NT2/D1 (cell line): ENCODE measurements around the gene ARID1B.

Source experiments
- SUZ12 ChIP-seq: IDR thresholded peaks from 2 replicates; pipeline ENCODE4 v1.6.1; 2011; ENCODE audit not compliant: insufficient read length, insufficient read depth; ENCODE audit errors: extremely low read depth
- ZNF274 ChIP-seq: IDR thresholded peaks from 2 replicates; pipeline ENCODE4 v1.6.1; 2011; ENCODE audit warnings: mild to moderate bottlenecking, low read depth, low read length

DNA sequence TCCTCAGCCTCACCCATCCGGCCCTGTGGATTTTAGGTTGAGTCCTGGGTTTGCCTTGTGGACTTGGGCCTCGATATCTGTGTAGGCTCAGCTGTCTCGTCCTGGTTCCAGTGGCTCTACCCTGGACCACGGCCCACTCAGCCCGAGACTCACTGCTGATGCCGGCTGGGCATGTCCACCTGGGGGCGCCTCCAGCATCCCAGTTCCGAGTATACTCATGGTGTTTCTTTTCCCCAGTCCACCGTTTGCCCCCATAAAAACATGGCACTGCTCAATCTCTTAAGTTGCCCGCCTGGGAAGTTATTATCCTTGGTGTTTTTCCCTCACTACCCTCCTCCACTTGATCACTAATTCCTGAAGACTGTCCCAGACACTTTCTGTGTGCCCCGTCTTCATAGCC, 99.1 kb downstream of the ARID1B start:
- TF ChIP-seq SUZ12 (no peak), ZNF274 (no peak)
